Lower lobe of right lung (tissue), 2 donors: ENCODE measurements around the gene SCEL. TPM values are rescaled to one million over a fixed set of nuclear protein-coding genes. Genes with fewer than 3 reads are reported as not detected.
A peak's percentile ranks its signal among the peaks of the same experiment; 100 is the strongest.

ENCODE experiments used
- ATAC-seq, 2 donors: fragments of 200-7000 bp; cut with Tn5 transposase; one replicate each; pipeline ENCODE4 v1.9.1; 2020 to 2022; ENCODE audit warnings: mild to moderate bottlenecking in 2 of 2, moderate library complexity in 2 of 2
- DNase-seq: peaks from one replicate; pipeline ENCODE4 v3.0.0-alpha.2; 2020
- H3K27ac ChIP-seq: fragments of 200-600 bp; one replicate; pipeline ENCODE4 v1.8.0; 2022
- H3K27me3 ChIP-seq: fragments of 200-600 bp; one replicate; pipeline ENCODE4 v1.8.0; 2022; ENCODE audit warnings: low read depth
- H3K36me3 ChIP-seq: fragments of 200-600 bp; one replicate; pipeline ENCODE4 v1.8.0; 2022; ENCODE audit warnings: mild to moderate bottlenecking
- H3K4me1 ChIP-seq: fragments of 200-600 bp; one replicate; pipeline ENCODE4 v1.8.0; 2022
- H3K4me3 ChIP-seq: fragments of 200-600 bp; one replicate; pipeline ENCODE4 v1.8.0; 2022; ENCODE audit warnings: mild to moderate bottlenecking
- H3K9me3 ChIP-seq: fragments of 200-600 bp; one replicate; pipeline ENCODE4 v1.8.0; 2022
- CTCF ChIP-seq: fragments of 200-600 bp; IDR thresholded peaks from one replicate; pipeline ENCODE4 v1.8.0; 2022; ENCODE audit warnings: antibody characterized with exemption, mild to moderate bottlenecking
- intact Hi-C: fragments of 100-400 bp; cut with DNase I; formaldehyde crosslinking; loops from one replicate; pipeline ENCODE4 v1.11.0; 2022
- total RNA-seq: library from RNA; stranded (reverse); fragmentation: NEBNext Ultra II Directional; extraction: Animal tissue kit (Norgen Biotek cat#: 25700); gene quantifications from one replicate; pipeline ENCODE4 v1.2.1, GENCODE V29; 2021
- donor health status: DM: no; HTN: yes; CAD: no; lungs with severe emphysema.

The SCEL gene
- total RNA-seq, 1 donor from 2014 or later = 54.8 TPM

- no peak for ATAC-seq
- no peak overlapping the region for H3K27ac ChIP-seq
- no peaks in the 10 kb centered on the region for H3K9me3 ChIP-seq
- no peak for DNase-seq
- no peak for TF ChIP-seq CTCF
- no peak overlapping the region for H3K4me3 ChIP-seq
- no peaks in the 10 kb centered on the region for H3K27me3 ChIP-seq
- no peaks in the 10 kb centered on the region for H3K36me3 ChIP-seq
- intact Hi-C loops = no loop called here
- H3K4me1 ChIP-seq = no peaks in the 10 kb centered on the region
These were observed 6.5 kb upstream of the SCEL start for GRCh38 chr13:77528834-77529500.

- intact Hi-C loops = no loop called here
- H3K36me3 ChIP-seq = no peaks in the 10 kb centered on the region
- H3K4me1 ChIP-seq = no peaks in the 10 kb centered on the region
- no peaks in the 10 kb centered on the region for H3K27me3 ChIP-seq
- ATAC-seq = no peak
- H3K27ac ChIP-seq = no peak overlapping the region
- no peak for DNase-seq
- H3K4me3 ChIP-seq = no peak overlapping the region
- TF ChIP-seq CTCF = no peak
- H3K9me3 ChIP-seq = no peaks in the 10 kb centered on the region
These were observed 6.0 kb upstream of the SCEL start for GRCh38 chr13:77529501-77529840.

GRCh38 chr13:77530875-77531274, 4.6 kb upstream of the SCEL start:
- Histone ChIP-seq H3K4me1 (no peaks in the 10 kb centered on the region), H3K27ac (no peak overlapping the region), H3K4me3 (no peak overlapping the region), H3K27me3 (no peaks in the 10 kb centered on the region), H3K9me3 (no peaks in the 10 kb centered on the region), H3K36me3 (no peaks in the 10 kb centered on the region)
- DNase-seq (no peak), ATAC-seq (no peak)
- intact Hi-C loops = no loop called here
- no peak for TF ChIP-seq CTCF

- DNase-seq (no peak), ATAC-seq (peak; percentile 69 to 70)
- Histone ChIP-seq H3K4me3 (no peak overlapping the region), H3K36me3 (no peaks in the 10 kb centered on the region), H3K27ac (peak overlapping the region; percentile 72), H3K4me1 (no peaks in the 10 kb centered on the region), H3K27me3 (no peaks in the 10 kb centered on the region), H3K9me3 (no peaks in the 10 kb centered on the region)
- TF ChIP-seq CTCF = no peak
- intact Hi-C loops = no loop called here
These were observed 2.5 kb upstream of the SCEL start for GRCh38 chr13:77532983-77533382.

GRCh38 chr13:77533875-77534788, 1.4 kb upstream of the SCEL start:
- Histone ChIP-seq H3K4me3 (no peak overlapping the region), H3K4me1 (no peaks in the 10 kb centered on the region), H3K9me3 (no peaks in the 10 kb centered on the region), H3K27ac (peak overlapping the region; percentile 72), H3K36me3 (no peaks in the 10 kb centered on the region), H3K27me3 (no peaks in the 10 kb centered on the region)
- intact Hi-C loops = no loop called here
- peak; percentile 84 for ATAC-seq
- DNase-seq = no peak
- no peak for TF ChIP-seq CTCF
